IMR-90 (cell line): ENCODE measurements around the gene SPIN2A. TPM values are rescaled to one million over a fixed set of nuclear protein-coding genes. Genes with fewer than 3 reads are reported as not detected.

ENCODE experiments used
- ATAC-seq: fragments of 200-7000 bp; cut with Tn5 transposase; 2 replicates; pipeline ENCODE4 v1.9.1; 2020; ENCODE audit warnings: low read depth, mild to moderate bottlenecking, moderate library complexity
- BruUV-seq: library from RNA; stranded (reverse); fragments of 400-500 nt; replicated peaks from 2 replicates; lab custom pipeline; 2021; lab: Mats Ljungman, UMichigan
- CTCF ChIA-PET: fragments of 300-600 bp; formaldehyde crosslinking; extraction: SDS; loops from one replicate; lab custom pipeline; 2021; ENCODE audit warnings: antibody characterized with exemption; lab: Yijun Ruan, JAX
- POLR2A ChIA-PET: fragments of 300-600 bp; sonication (Branson Sonifier 250); formaldehyde crosslinking; loops from one replicate; lab custom pipeline; 2022; ENCODE audit warnings: antibody characterized with exemption; ENCODE audit not compliant: unreplicated experiment; lab: Charles Lee
- DNase-seq: peaks from one replicate; pipeline ENCODE4 v3.0.0; 2013
- H2AFZ ChIP-seq: replicated peaks from 2 replicates; pipeline ENCODE3; 2013; ENCODE audit warnings: low read length, mild to moderate bottlenecking; ENCODE audit not compliant: poor library complexity
- H2AK5ac ChIP-seq: 2 replicates; pipeline ENCODE4 v1.6.1; 2013; ENCODE audit warnings: low read depth, low read length, inconsistent platforms
- H2AK9ac ChIP-seq: replicated peaks from 2 replicates; pipeline ENCODE3; 2013; ENCODE audit warnings: mild to moderate bottlenecking, low read depth, low read length, moderate library complexity; ENCODE audit not compliant: poor library complexity
- H2BK120ac ChIP-seq: 2 replicates; pipeline ENCODE4 v1.6.1; 2013; ENCODE audit warnings: low read depth, low read length, inconsistent platforms
- H2BK15ac ChIP-seq: 3 replicates; pipeline ENCODE4 v1.6.1; 2013; ENCODE audit warnings: low read depth, low read length, inconsistent platforms
- H2BK20ac ChIP-seq: 2 replicates; pipeline ENCODE4 v1.6.1; 2013; ENCODE audit warnings: low read depth, mild to moderate bottlenecking, inconsistent platforms, low read length, moderate library complexity
- H2BK5ac ChIP-seq: 2 replicates; pipeline ENCODE4 v1.6.1; 2013; ENCODE audit warnings: mild to moderate bottlenecking, low read depth, low read length, inconsistent platforms; ENCODE audit not compliant: poor library complexity, severe bottlenecking
- H3K14ac ChIP-seq: replicated peaks from 2 replicates; pipeline ENCODE4 v1.6.1; 2013; ENCODE audit warnings: low read depth, low read length, inconsistent platforms
- H3K18ac ChIP-seq: 2 replicates; pipeline ENCODE4 v1.6.1; 2013; ENCODE audit warnings: low read depth, low read length, control low read depth
- H3K23ac ChIP-seq: 2 replicates; pipeline ENCODE4 v1.6.1; 2013; ENCODE audit warnings: low read depth, low read length, inconsistent platforms
- H3K27ac ChIP-seq: 2 replicates; pipeline ENCODE4 v1.5.1; 2013; ENCODE audit warnings: mild to moderate bottlenecking, control low read depth, low read length; ENCODE audit not compliant: insufficient read depth
- H3K27me3 ChIP-seq: 2 replicates; pipeline ENCODE4 v1.6.1; 2013; ENCODE audit warnings: low read length; ENCODE audit not compliant: control insufficient read depth, insufficient read depth
- H3K36me3 ChIP-seq: 2 replicates; pipeline ENCODE4 v1.6.1; 2013; ENCODE audit warnings: low read length, mixed read lengths; ENCODE audit not compliant: control insufficient read depth, insufficient read depth
- H3K4ac ChIP-seq: 2 replicates; pipeline ENCODE4 v1.6.1; 2013; ENCODE audit warnings: low read depth, low read length, inconsistent platforms
- H3K4me1 ChIP-seq: 2 replicates; pipeline ENCODE4 v1.6.1; 2013; ENCODE audit warnings: low read length, mixed read lengths; ENCODE audit not compliant: control insufficient read depth, insufficient read depth
- H3K4me2 ChIP-seq: 2 replicates; pipeline ENCODE4 v1.6.1; 2013; ENCODE audit warnings: low read depth, mild to moderate bottlenecking, control low read depth, low read length, moderate library complexity
- H3K4me3 ChIP-seq: 2 replicates; pipeline ENCODE4 v1.5.1; 2013; ENCODE audit warnings: low read depth, mild to moderate bottlenecking, control low read depth, low read length, moderate library complexity; ENCODE audit not compliant: insufficient read depth
- H3K56ac ChIP-seq: 2 replicates; pipeline ENCODE4 v1.6.1; 2013; ENCODE audit warnings: low read length, inconsistent platforms; ENCODE audit not compliant: insufficient read depth; ENCODE audit errors: extremely low read depth
- H3K79me1 ChIP-seq, 2 experiments: 2 replicates each; pipeline ENCODE4 v1.6.1; 2013; ENCODE audit warnings: low read length in 2 of 2, inconsistent platforms in 1 of 2, low read depth in 1 of 2
- H3K9ac ChIP-seq: 2 replicates; pipeline ENCODE4 v1.6.1; 2013; ENCODE audit warnings: low read depth, low read length, control low read depth
- H3K9me1 ChIP-seq: 2 replicates; pipeline ENCODE4 v1.6.1; 2013; ENCODE audit warnings: low read length, inconsistent platforms; ENCODE audit not compliant: insufficient read depth
- H3K9me3 ChIP-seq: 2 replicates; pipeline ENCODE4 v1.6.1; 2013; ENCODE audit warnings: low read length; ENCODE audit not compliant: control insufficient read depth, insufficient read depth
- H4K20me1 ChIP-seq: 2 replicates; pipeline ENCODE4 v1.6.1; 2013; ENCODE audit warnings: low read length, inconsistent platforms; ENCODE audit not compliant: insufficient read depth
- H4K5ac ChIP-seq: 2 replicates; pipeline ENCODE4 v1.6.1; 2013; ENCODE audit warnings: mild to moderate bottlenecking, low read depth, low read length, control low read depth
- H4K8ac ChIP-seq, 2 experiments: 2 replicates each; pipeline ENCODE4 v1.6.1; 2013; ENCODE audit warnings: low read depth in 2 of 2, low read length in 2 of 2, control low read depth in 1 of 2, inconsistent platforms in 1 of 2
- H4K91ac ChIP-seq: 2 replicates; pipeline ENCODE4 v1.6.1; 2013; ENCODE audit warnings: low read depth, low read length, inconsistent platforms; ENCODE audit not compliant: insufficient read depth
- BHLHE40 ChIP-seq: fragments of 150-350 bp; IDR thresholded peaks from 2 replicates; pipeline ENCODE4 v1.6.1; 2016; ENCODE audit warnings: mild to moderate bottlenecking, low read depth, low read length
- CEBPB ChIP-seq: IDR thresholded peaks from 2 replicates; pipeline ENCODE4 v1.6.1; 2012; ENCODE audit warnings: low read depth, low read length, improper control_type of control experiment
- CHD1 ChIP-seq: IDR thresholded peaks from 2 replicates; pipeline ENCODE4 v1.6.1; 2012; ENCODE audit warnings: low read depth, low read length, improper control_type of control experiment
- CTCF ChIP-seq: conservative IDR thresholded peaks from 2 replicates; pipeline ENCODE4 v1.5.1; 2012; ENCODE audit warnings: mild to moderate bottlenecking, low read depth, low read length, improper control_type of control experiment
- ELK1 ChIP-seq: fragments of 150-350 bp; IDR thresholded peaks from 2 replicates; pipeline ENCODE4 v1.6.1; 2016; ENCODE audit warnings: low read depth, mild to moderate bottlenecking, low read length, moderate library complexity, borderline replicate concordance
- FOS ChIP-seq: fragments of 150-350 bp; IDR thresholded peaks from 2 replicates; pipeline ENCODE4 v1.6.1; 2016; ENCODE audit warnings: low read depth, low read length
- MAFK ChIP-seq: IDR thresholded peaks from 2 replicates; pipeline ENCODE4 v1.6.1; 2012; ENCODE audit warnings: low read depth, low read length, improper control_type of control experiment
- MAZ ChIP-seq: IDR thresholded peaks from 2 replicates; pipeline ENCODE4 v1.6.1; 2012; ENCODE audit warnings: low read depth, mild to moderate bottlenecking, low read length, improper control_type of control experiment, moderate library complexity, borderline replicate concordance
- MXI1 ChIP-seq: IDR thresholded peaks from 2 replicates; pipeline ENCODE4 v1.6.1; 2012; ENCODE audit warnings: low read depth, mild to moderate bottlenecking, low read length, moderate library complexity, borderline replicate concordance
- NFE2L2 ChIP-seq: fragments of 150-350 bp; IDR thresholded peaks from 2 replicates; pipeline ENCODE4 v1.6.1; 2016; ENCODE audit warnings: low read depth, mild to moderate bottlenecking, low read length
- POLR2A ChIP-seq: IDR thresholded peaks from 2 replicates; pipeline ENCODE4 v1.6.1; 2012; ENCODE audit warnings: mild to moderate bottlenecking, low read depth, low read length
- RAD21 ChIP-seq: IDR thresholded peaks from 2 replicates; pipeline ENCODE4 v1.6.1; 2012; ENCODE audit warnings: low read length, improper control_type of control experiment
- RCOR1 ChIP-seq: IDR thresholded peaks from 2 replicates; pipeline ENCODE4 v1.6.1; 2012; ENCODE audit warnings: mild to moderate bottlenecking, low read length, improper control_type of control experiment; ENCODE audit not compliant: insufficient replicate concordance
- RFX5 ChIP-seq: IDR thresholded peaks from 2 replicates; pipeline ENCODE4 v1.8.0; 2012; ENCODE audit warnings: low read depth, mild to moderate bottlenecking, low read length, moderate library complexity
- SMC3 ChIP-seq: fragments of 150-350 bp; IDR thresholded peaks from 2 replicates; pipeline ENCODE4 v1.6.1; 2016; ENCODE audit warnings: low read depth, mild to moderate bottlenecking, antibody characterized with exemption, low read length, moderate library complexity
- USF2 ChIP-seq: fragments of 150-350 bp; IDR thresholded peaks from 2 replicates; pipeline ENCODE4 v1.6.1; 2017; ENCODE audit warnings: mild to moderate bottlenecking, antibody characterized with exemption, low read length, low read depth
- dilution Hi-C: fragments of 300-500 bp; cut with HindIII; formaldehyde crosslinking; loops from one replicate; pipeline ENCODE4 v1.14.3; 2018; ENCODE audit warnings: low sequenced_read_pairs; ENCODE audit not compliant: unreplicated experiment
- in situ Hi-C: fragments of 300-500 bp; cut with MboI; formaldehyde crosslinking; loops from 3 replicates; pipeline ENCODE4 v1.14.3; 2019; ENCODE audit warnings: low sequenced_read_pairs, inconsistent platforms, mixed read lengths
- intact Hi-C: fragments of 100-400 bp; cut with micrococcal nuclease; formaldehyde crosslinking; loops from 2 replicates; pipeline ENCODE4 v1.10.0; 2022
- polyA plus RNA-seq, 3 experiments: library from polyadenylated mRNA; depleted of rRNA; stranded (reverse); fragments of >200 nt; gene quantifications; 2 replicates each; pipeline ENCODE4 v1.2.3, GENCODE V29; 2012; ENCODE audit warnings: low replicate concordance in 1 of 3
- total RNA-seq: library from RNA; depleted of rRNA; stranded (reverse); fragments of >200 nt; gene quantifications from 2 replicates; pipeline ENCODE4 v1.2.3, GENCODE V29; 2012

Gene SPIN2A
- total and polyA plus RNA-seq, 2 of the 4 experiments (the other 2 are of a cell fraction) = 0.18 to 0.63 TPM

GRCh38 chrX:57178605-57179004, 41.4 kb upstream of the SPIN2A start:
- H2BK5ac ChIP-seq = no peak overlapping the region
- H2BK15ac ChIP-seq = no peak overlapping the region
- H3K27ac ChIP-seq = no peak overlapping the region
- POLR2A ChIA-PET = no interaction called here
- no peak overlapping the region for H3K18ac ChIP-seq
- H3K9me1 ChIP-seq = no peaks in the 10 kb centered on the region
- H3K4me3 ChIP-seq = no peak overlapping the region
- no peaks in the 10 kb centered on the region for H4K20me1 ChIP-seq
- in situ Hi-C loops = loop anchor here (5.0 kb wide), 1 partner anchor 36 kb away; no protein-coding TSS in a partner anchor
- H4K5ac ChIP-seq = no peak overlapping the region
- H3K4me1 ChIP-seq = no peaks in the 10 kb centered on the region
- BruUV-seq = no TSS peak
- no peak for ATAC-seq
- no peak overlapping the region for H4K8ac ChIP-seq
- H4K91ac ChIP-seq = no peak overlapping the region
- H2BK20ac ChIP-seq = no peak overlapping the region
- H2BK120ac ChIP-seq = no peak overlapping the region
- no peak overlapping the region for H3K9ac ChIP-seq
- H3K4ac ChIP-seq = no peak overlapping the region
- H3K27me3 ChIP-seq = no peaks in the 10 kb centered on the region
- H2AK5ac ChIP-seq = no peak overlapping the region
- no peak overlapping the region for H3K4me2 ChIP-seq
- H3K56ac ChIP-seq = no peak overlapping the region
- DNase-seq = no peak
- no peak overlapping the region for H3K23ac ChIP-seq
- no peak overlapping the region for H3K14ac ChIP-seq
- CTCF ChIA-PET = no interaction called here
- dilution Hi-C loops = no loop called here
- TF ChIP-seq NFE2L2 (no peak), MXI1 (no peak), CTCF (no peak), FOS (no peak), CEBPB (no peak), RCOR1 (no peak), BHLHE40 (no peak), MAFK (no peak), ELK1 (no peak), RAD21 (no peak), CHD1 (no peak), MAZ (no peak), USF2 (no peak), POLR2A (no peak), RFX5 (no peak), SMC3 (no peak)
- no peaks in the 10 kb centered on the region for H3K79me1 ChIP-seq
- H2AK9ac ChIP-seq = no peak overlapping the region
- H3K9me3 ChIP-seq = no peaks in the 10 kb centered on the region
- intact Hi-C loops = no loop called here
- H3K36me3 ChIP-seq = no peaks in the 10 kb centered on the region
- H2AFZ ChIP-seq = no peak overlapping the region
